HCT116 (cell line): Measurements from ENCODE around the gene CDHR1. TPM values are rescaled to one million over a fixed set of nuclear protein-coding genes. Genes with fewer than 3 reads are reported as not detected.

Experiments
- ATAC-seq: fragments of 200-7000 bp; cut with Tn5 transposase; 2 replicates; pipeline ENCODE4 v1.9.1; 2020; ENCODE audit warnings: mild to moderate bottlenecking, moderate library complexity
- BruUV-seq: library from RNA; stranded (reverse); fragments of 400-500 nt; replicated peaks from 2 replicates; lab custom pipeline; 2021; lab: Mats Ljungman, UMichigan
- CTCF ChIA-PET: fragments of 300-600 bp; sonication (Branson Sonifier 250); formaldehyde crosslinking; loops from one replicate; lab custom pipeline; 2021; ENCODE audit warnings: antibody characterized with exemption; lab: Charles Lee
- POLR2A ChIA-PET: fragments of 300-600, 350-600 bp; sonication (Branson Sonifier 250); formaldehyde crosslinking; loops from one replicate; lab custom pipeline; 2021; ENCODE audit warnings: antibody characterized with exemption; lab: Charles Lee
- RAD21 ChIA-PET, 2 experiments: fragments of 300-600 bp; sonication (Branson Sonifier 250); formaldehyde crosslinking; loops; one replicate each; lab custom pipeline; 2023; ENCODE audit warnings: low total read pairs in 2 of 2; ENCODE audit not compliant: uncharacterized antibody in 2 of 2, unreplicated experiment in 2 of 2, low non-redundant PET in 1 of 2; lab: Charles Lee
- DNase-seq: peaks from one replicate; pipeline ENCODE4 v3.0.0-alpha.2; 2010; ENCODE audit warnings: low read depth, low spot score
- H2AFZ ChIP-seq: fragments of 200-600 bp; shearing (Covaris generic), sonication (generic); 2 replicates; pipeline ENCODE4 v1.6.1; 2017; ENCODE audit warnings: low read depth, mixed run types, mixed read lengths, antibody characterized with exemption, low read length; ENCODE audit not compliant: poor library complexity, severe bottlenecking
- H3K27ac ChIP-seq: 2 replicates; pipeline ENCODE4 v1.5.1; 2012; ENCODE audit warnings: low read depth, low read length
- H3K27me3 ChIP-seq: fragments of 200-600 bp; sonication (generic); 2 replicates; pipeline ENCODE4 v1.6.1; 2016; ENCODE audit warnings: mixed run types, low read length, mixed read lengths; ENCODE audit not compliant: insufficient read depth
- H3K36me3 ChIP-seq, 2 experiments: fragments of 200-500 bp in 1 of 2; fragments of 200-600 bp in 1 of 2; sonication (Bioruptor generic) in 1 of 2; sonication (generic) in 1 of 2; 2 replicates each; pipeline versions ENCODE4 v1.5.1 to v1.6.1; 2014 to 2016; ENCODE audit warnings: low read length in 2 of 2, inconsistent platforms in 1 of 2, mixed read lengths in 1 of 2, mixed run types in 1 of 2; ENCODE audit not compliant: insufficient read depth in 2 of 2, control insufficient read depth in 1 of 2
- H3K4me1 ChIP-seq, 2 experiments: fragments of 200-600 bp in 1 of 2; sonication (generic) in 1 of 2; 2 replicates each; pipeline versions ENCODE4 v1.5.1 to v1.6.1; 2012 to 2017; ENCODE audit warnings: low read length in 2 of 2, inconsistent platforms in 1 of 2, mild to moderate bottlenecking in 1 of 2, mixed read lengths in 1 of 2, mixed run types in 1 of 2, moderate library complexity in 1 of 2; ENCODE audit not compliant: insufficient read depth in 2 of 2, control insufficient read depth in 1 of 2
- H3K4me2 ChIP-seq: fragments of 200-600 bp; sonication (generic); 2 replicates; pipeline ENCODE4 v1.6.1; 2017; ENCODE audit warnings: mixed run types, low read length, mixed read lengths
- H3K4me3 ChIP-seq, 2 experiments: fragments of 200-600 bp in 1 of 2; sonication (generic) in 1 of 2; replicated peaks in 1 of 2; 2 replicates each; pipeline ENCODE4 v1.5.1; 2011 to 2016; ENCODE audit warnings: low read length in 2 of 2, control low read depth in 1 of 2, low read depth in 1 of 2, mild to moderate bottlenecking in 1 of 2, mixed read lengths in 1 of 2, mixed run types in 1 of 2
- H3K79me2 ChIP-seq: fragments of 200-600 bp; sonication (generic); 2 replicates; pipeline ENCODE4 v1.6.1; 2017; ENCODE audit warnings: mild to moderate bottlenecking, mixed run types, low read length, moderate library complexity, mixed read lengths; ENCODE audit not compliant: insufficient read depth
- H3K9ac ChIP-seq: fragments of 200-600 bp; sonication (generic); 2 replicates; pipeline ENCODE4 v1.6.1; 2016; ENCODE audit warnings: low read length, mixed read lengths
- H3K9me2 ChIP-seq: fragments of 200-600 bp; sonication (generic), shearing (Covaris generic); 2 replicates; pipeline ENCODE4 v1.6.1; 2017; ENCODE audit warnings: mixed run types, mild to moderate bottlenecking, moderate library complexity; ENCODE audit not compliant: insufficient read depth
- H3K9me3 ChIP-seq, 2 experiments: fragments of 200-500 bp in 1 of 2; fragments of 200-600 bp in 1 of 2; sonication (Bioruptor generic) in 1 of 2; sonication (generic) in 1 of 2; 2 replicates each; pipeline ENCODE4 v1.6.1; 2014 to 2017; ENCODE audit warnings: low read length in 2 of 2, mixed read lengths in 2 of 2, inconsistent platforms in 1 of 2, low read depth in 1 of 2, mild to moderate bottlenecking in 1 of 2, mixed run types in 1 of 2, moderate library complexity in 1 of 2; ENCODE audit not compliant: control insufficient read depth in 1 of 2, insufficient read depth in 1 of 2
- H4K20me1 ChIP-seq: fragments of 200-600 bp; sonication (generic), shearing (Covaris generic); 2 replicates; pipeline ENCODE4 v1.6.1; 2017; ENCODE audit warnings: mixed run types, mild to moderate bottlenecking, moderate library complexity; ENCODE audit not compliant: insufficient read depth
- ATF3 ChIP-seq: IDR thresholded peaks from 2 replicates; pipeline ENCODE4 v1.6.1; 2012
- CEBPB ChIP-seq: IDR thresholded peaks from 2 replicates; pipeline ENCODE4 v1.6.1; 2012; ENCODE audit warnings: low read depth
- ELF1 ChIP-seq: IDR thresholded peaks from 2 replicates; pipeline ENCODE4 v1.6.1; 2012; ENCODE audit warnings: low read depth, borderline replicate concordance
- EZH2phosphoT487 ChIP-seq: fragments of 200-600 bp; IDR thresholded peaks from 2 replicates; pipeline ENCODE4 v1.6.1; 2018; ENCODE audit warnings: antibody characterized with exemption, borderline replicate concordance
- FOSL1 ChIP-seq: IDR thresholded peaks from 2 replicates; pipeline ENCODE4 v1.6.1; 2012; ENCODE audit warnings: low read depth
- JUND ChIP-seq: IDR thresholded peaks from 2 replicates; pipeline ENCODE4 v1.6.1; 2012
- MAX ChIP-seq: IDR thresholded peaks from 2 replicates; pipeline ENCODE4 v1.6.1; 2012
- POLR2AphosphoS5 ChIP-seq: IDR thresholded peaks from 2 replicates; pipeline ENCODE4 v1.6.1; 2011; ENCODE audit warnings: mild to moderate bottlenecking, low read depth, low read length, moderate library complexity
- SRF ChIP-seq: IDR thresholded peaks from 2 replicates; pipeline ENCODE4 v1.6.1; 2012; ENCODE audit warnings: low read depth
- YY1 ChIP-seq: IDR thresholded peaks from 2 replicates; pipeline ENCODE4 v1.6.1; 2011; ENCODE audit warnings: low read length, low read depth, moderate library complexity, mild to moderate bottlenecking; ENCODE audit not compliant: insufficient replicate concordance; ENCODE audit errors: extremely low read depth
- ZFX ChIP-seq: fragments of 450-650 bp; IDR thresholded peaks from 2 replicates; pipeline ENCODE4 v1.6.1; 2017
- intact Hi-C: fragments of 100-400 bp; cut with micrococcal nuclease; formaldehyde crosslinking; loops from 2 replicates; pipeline ENCODE4 v1.10.0; 2022
- total RNA-seq: library from RNA; stranded (reverse); gene quantifications from one replicate; pipeline ENCODE4 v1.2.1, GENCODE V29; 2021; ENCODE audit not compliant: unreplicated experiment
- TF ChIP-seq, protein P1 (sequence below): IDR thresholded peaks from 2 replicates; pipeline ENCODE4 v1.6.1; 2011; ENCODE audit warnings: mild to moderate bottlenecking, low read length, moderate library complexity; ENCODE audit not compliant: insufficient replicate concordance; ENCODE audit errors: extremely low read depth
- TF ChIP-seq, protein P2 (sequence below): IDR thresholded peaks from 2 replicates; pipeline ENCODE4 v1.6.1; 2012; ENCODE audit warnings: low read depth

CDHR1 gene
- total RNA-seq, 1 experiment from 2014 or later, result not detected

DNA sequence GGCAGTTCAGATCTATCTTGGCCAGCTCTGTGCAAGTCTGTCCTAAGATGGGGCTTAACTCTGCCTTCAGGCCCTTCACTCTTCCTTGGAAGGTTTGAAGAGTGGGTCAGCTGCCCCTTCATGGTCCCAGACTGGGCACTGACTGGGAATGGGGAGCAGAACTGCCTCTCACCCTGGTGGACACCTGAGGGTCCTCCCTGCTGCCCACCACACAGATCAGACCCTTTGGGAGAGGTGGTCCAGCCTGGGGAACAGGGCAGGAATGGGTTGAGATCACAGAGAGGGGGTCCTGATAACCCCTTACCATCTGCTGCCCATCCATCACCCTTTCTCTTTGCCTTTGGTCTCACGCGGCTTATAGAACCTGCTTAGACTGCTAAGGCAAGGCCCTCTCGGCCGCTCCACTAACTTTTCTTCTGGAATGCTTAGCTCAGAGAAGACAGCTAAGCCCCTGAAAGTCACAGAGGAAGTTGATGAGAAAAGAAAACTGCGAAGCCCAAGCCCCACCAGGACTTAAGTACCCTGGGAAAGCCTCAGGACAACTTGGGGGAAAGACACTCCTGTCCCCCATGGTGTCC is 402 bp upstream of the CDHR1 start:
- Histone ChIP-seq H4K20me1 (no peaks in the 10 kb centered on the region), H3K36me3 (no peaks in the 10 kb centered on the region), H3K4me3 (no peak overlapping the region)
- POLR2A ChIA-PET, result no interaction called here
- ATAC-seq, result no peak
- no peak for TF ChIP-seq ATF3
- TF ChIP-seq CEBPB, result no peak
- no peak for TF ChIP-seq MAX
- TF ChIP-seq FOSL1, result no peak
- TF ChIP-seq ELF1, result no peak
- TF ChIP-seq SRF, result no peak
- no peak for TF ChIP-seq YY1
- TF ChIP-seq, protein P1, sequence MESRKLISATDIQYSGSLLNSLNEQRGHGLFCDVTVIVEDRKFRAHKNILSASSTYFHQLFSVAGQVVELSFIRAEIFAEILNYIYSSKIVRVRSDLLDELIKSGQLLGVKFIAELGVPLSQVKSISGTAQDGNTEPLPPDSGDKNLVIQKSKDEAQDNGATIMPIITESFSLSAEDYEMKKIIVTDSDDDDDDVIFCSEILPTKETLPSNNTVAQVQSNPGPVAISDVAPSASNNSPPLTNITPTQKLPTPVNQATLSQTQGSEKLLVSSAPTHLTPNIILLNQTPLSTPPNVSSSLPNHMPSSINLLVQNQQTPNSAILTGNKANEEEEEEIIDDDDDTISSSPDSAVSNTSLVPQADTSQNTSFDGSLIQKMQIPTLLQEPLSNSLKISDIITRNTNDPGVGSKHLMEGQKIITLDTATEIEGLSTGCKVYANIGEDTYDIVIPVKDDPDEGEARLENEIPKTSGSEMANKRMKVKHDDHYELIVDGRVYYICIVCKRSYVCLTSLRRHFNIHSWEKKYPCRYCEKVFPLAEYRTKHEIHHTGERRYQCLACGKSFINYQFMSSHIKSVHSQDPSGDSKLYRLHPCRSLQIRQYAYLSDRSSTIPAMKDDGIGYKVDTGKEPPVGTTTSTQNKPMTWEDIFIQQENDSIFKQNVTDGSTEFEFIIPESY, result no peak
- TF ChIP-seq EZH2phosphoT487, result no peak
- TF ChIP-seq POLR2AphosphoS5, result no peak
- TF ChIP-seq, protein P2, sequence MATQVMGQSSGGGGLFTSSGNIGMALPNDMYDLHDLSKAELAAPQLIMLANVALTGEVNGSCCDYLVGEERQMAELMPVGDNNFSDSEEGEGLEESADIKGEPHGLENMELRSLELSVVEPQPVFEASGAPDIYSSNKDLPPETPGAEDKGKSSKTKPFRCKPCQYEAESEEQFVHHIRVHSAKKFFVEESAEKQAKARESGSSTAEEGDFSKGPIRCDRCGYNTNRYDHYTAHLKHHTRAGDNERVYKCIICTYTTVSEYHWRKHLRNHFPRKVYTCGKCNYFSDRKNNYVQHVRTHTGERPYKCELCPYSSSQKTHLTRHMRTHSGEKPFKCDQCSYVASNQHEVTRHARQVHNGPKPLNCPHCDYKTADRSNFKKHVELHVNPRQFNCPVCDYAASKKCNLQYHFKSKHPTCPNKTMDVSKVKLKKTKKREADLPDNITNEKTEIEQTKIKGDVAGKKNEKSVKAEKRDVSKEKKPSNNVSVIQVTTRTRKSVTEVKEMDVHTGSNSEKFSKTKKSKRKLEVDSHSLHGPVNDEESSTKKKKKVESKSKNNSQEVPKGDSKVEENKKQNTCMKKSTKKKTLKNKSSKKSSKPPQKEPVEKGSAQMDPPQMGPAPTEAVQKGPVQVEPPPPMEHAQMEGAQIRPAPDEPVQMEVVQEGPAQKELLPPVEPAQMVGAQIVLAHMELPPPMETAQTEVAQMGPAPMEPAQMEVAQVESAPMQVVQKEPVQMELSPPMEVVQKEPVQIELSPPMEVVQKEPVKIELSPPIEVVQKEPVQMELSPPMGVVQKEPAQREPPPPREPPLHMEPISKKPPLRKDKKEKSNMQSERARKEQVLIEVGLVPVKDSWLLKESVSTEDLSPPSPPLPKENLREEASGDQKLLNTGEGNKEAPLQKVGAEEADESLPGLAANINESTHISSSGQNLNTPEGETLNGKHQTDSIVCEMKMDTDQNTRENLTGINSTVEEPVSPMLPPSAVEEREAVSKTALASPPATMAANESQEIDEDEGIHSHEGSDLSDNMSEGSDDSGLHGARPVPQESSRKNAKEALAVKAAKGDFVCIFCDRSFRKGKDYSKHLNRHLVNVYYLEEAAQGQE, result no peak
- no peak for TF ChIP-seq JUND
- TF ChIP-seq ZFX, result no peak
- TF ChIP-seq, all 23 proteins: peak for 0
- no peaks in the 10 kb centered on the region for H3K79me2 ChIP-seq
- H2AFZ ChIP-seq, result no peak overlapping the region
- H3K9ac ChIP-seq, result no peak overlapping the region
- intact Hi-C loops, result no loop called here
- no peak for DNase-seq
- H3K9me2 ChIP-seq, result no peaks in the 10 kb centered on the region
- no peak overlapping the region for H3K27ac ChIP-seq
- H3K4me2 ChIP-seq, result no peak overlapping the region
- ChIA-PET RAD21 (no interaction called here), CTCF (no interaction called here)
- no peaks in the 10 kb centered on the region for H3K9me3 ChIP-seq
- BruUV-seq, result no TSS peak
- no peaks in the 10 kb centered on the region for H3K4me1 ChIP-seq
- peaks cover 19% of the 10 kb centered on the region for H3K27me3 ChIP-seq
